Kidney (tissue), 14 donors: Measurements from ENCODE around the gene SCGB1A1. TPM values are rescaled to one million over a fixed set of nuclear protein-coding genes. Genes with fewer than 3 reads are reported as not detected.

ENCODE experiments used
- DNase-seq, 5 donors: peaks; one replicate each; pipeline ENCODE4 v3.0.0-alpha.2; 2013 to 2020
- FAIRE-seq: peaks from 2 replicates; lab custom pipeline; 2012; peaks lifted over from hg19 to GRCh38; lab: Jason Lieb, UNC
- H3K27ac ChIP-seq, 2 donors: one replicate each; pipeline ENCODE4 v1.7.0; 2013; ENCODE audit warnings: low read depth in 2 of 2, low read length in 2 of 2, inconsistent platforms in 1 of 2
- H3K27me3 ChIP-seq: one replicate; pipeline ENCODE4 v1.7.1; 2013; ENCODE audit warnings: low read length, inconsistent platforms; ENCODE audit not compliant: control insufficient read depth, insufficient read depth
- H3K36me3 ChIP-seq, 3 donors: one replicate each; pipeline versions ENCODE4 v1.7.0 to v1.7.1; 2013; ENCODE audit warnings: low read length in 3 of 3, control low read depth in 1 of 3, inconsistent platforms in 1 of 3; ENCODE audit not compliant: insufficient read depth in 3 of 3, control insufficient read depth in 2 of 3
- H3K4me1 ChIP-seq, 3 donors: one replicate each; pipeline versions ENCODE4 v1.7.0 to v1.7.1; 2013; ENCODE audit warnings: low read length in 3 of 3, inconsistent platforms in 1 of 3, low read depth in 1 of 3; ENCODE audit not compliant: control insufficient read depth in 2 of 3, insufficient read depth in 2 of 3
- H3K4me3 ChIP-seq, 3 donors: one replicate each; pipeline versions ENCODE4 v1.7.0 to v1.8.1; 2013; ENCODE audit warnings: low read length in 3 of 3, control low read depth in 1 of 3, inconsistent platforms in 1 of 3
- H3K9ac ChIP-seq, 3 donors: one replicate each; pipeline versions ENCODE4 v1.7.0 to v1.7.1; 2013; ENCODE audit warnings: low read length in 3 of 3, control low read depth in 1 of 3, inconsistent platforms in 1 of 3
- H3K9me3 ChIP-seq, 3 donors: one replicate each; pipeline versions ENCODE4 v1.7.0 to v1.7.1; 2013; ENCODE audit warnings: low read length in 3 of 3, control low read depth in 1 of 3, inconsistent platforms in 1 of 3; ENCODE audit not compliant: control insufficient read depth in 2 of 3, insufficient read depth in 1 of 3
- intact Hi-C: fragments of 100-400 bp; cut with DNase I; formaldehyde crosslinking; loops from one replicate; pipeline ENCODE4 v1.11.1; 2022
- polyA plus RNA-seq: library from polyadenylated mRNA; stranded (reverse); fragments of 350-450 nt; fragmentation: Illumina TruSeq; extraction: RNeasy Lipid Tissue Mini Kit (QIAGEN cat#74804); gene quantifications from one replicate; pipeline ENCODE4 v1.2.3, GENCODE V29; 2014; ENCODE audit warnings: low read depth, low replicate concordance; ENCODE audit not compliant: insufficient read depth
- total RNA-seq: library from RNA; stranded (reverse); fragmentation: NEBNext Ultra II Directional; extraction: Animal tissue kit (Norgen Biotek cat#: 25700); gene quantifications from one replicate; pipeline ENCODE4 v1.2.1, GENCODE V29; 2021
- TF ChIP-seq, protein P1 (sequence below): IDR thresholded peaks from 3 replicates; pipeline ENCODE4 v1.5.1; 2012; ENCODE audit warnings: mild to moderate bottlenecking, moderate library complexity, borderline replicate concordance; ENCODE audit not compliant: insufficient read depth; ENCODE audit errors: extremely low read depth
- donor health status: control.
- donor health status: control.
- donor health status: control.
- donor health status: control.
- donor health status: control.
- donor health status: DM: yes; HTN: yes; CAD: no.
- donor health status: Normal renal cell carcinoma (clear cell type).

SCGB1A1 gene
- total and polyA plus RNA-seq, 2 donors from 2014 or later, result not detected

GRCh38 chr11:62428871-62429560, 10.2 kb downstream of the SCGB1A1 start:
- no peak overlapping the region for H3K9ac ChIP-seq
- H3K27me3 ChIP-seq, result no peaks in the 10 kb centered on the region
- DNase-seq (no peak), FAIRE-seq (no peak)
- intact Hi-C loops, result loop anchor here (10.0 kb wide), 1 partner anchor 116 kb away; the partner anchor contains the start of gene AHNAK
- no peaks in the 10 kb centered on the region for H3K9me3 ChIP-seq
- no peak overlapping the region for H3K4me3 ChIP-seq
- H3K4me1 ChIP-seq, result peaks cover 5 to 10% (median 9%) of the 10 kb centered on the region in 3 donors
- no peak overlapping the region for H3K27ac ChIP-seq
- H3K36me3 ChIP-seq, result no peaks in the 10 kb centered on the region
- TF ChIP-seq, protein P1, sequence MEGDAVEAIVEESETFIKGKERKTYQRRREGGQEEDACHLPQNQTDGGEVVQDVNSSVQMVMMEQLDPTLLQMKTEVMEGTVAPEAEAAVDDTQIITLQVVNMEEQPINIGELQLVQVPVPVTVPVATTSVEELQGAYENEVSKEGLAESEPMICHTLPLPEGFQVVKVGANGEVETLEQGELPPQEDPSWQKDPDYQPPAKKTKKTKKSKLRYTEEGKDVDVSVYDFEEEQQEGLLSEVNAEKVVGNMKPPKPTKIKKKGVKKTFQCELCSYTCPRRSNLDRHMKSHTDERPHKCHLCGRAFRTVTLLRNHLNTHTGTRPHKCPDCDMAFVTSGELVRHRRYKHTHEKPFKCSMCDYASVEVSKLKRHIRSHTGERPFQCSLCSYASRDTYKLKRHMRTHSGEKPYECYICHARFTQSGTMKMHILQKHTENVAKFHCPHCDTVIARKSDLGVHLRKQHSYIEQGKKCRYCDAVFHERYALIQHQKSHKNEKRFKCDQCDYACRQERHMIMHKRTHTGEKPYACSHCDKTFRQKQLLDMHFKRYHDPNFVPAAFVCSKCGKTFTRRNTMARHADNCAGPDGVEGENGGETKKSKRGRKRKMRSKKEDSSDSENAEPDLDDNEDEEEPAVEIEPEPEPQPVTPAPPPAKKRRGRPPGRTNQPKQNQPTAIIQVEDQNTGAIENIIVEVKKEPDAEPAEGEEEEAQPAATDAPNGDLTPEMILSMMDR, result no peak

GRCh38 chr11:62430425-62430824, 11.6 kb downstream of the SCGB1A1 start:
- Histone ChIP-seq H3K27me3 (no peaks in the 10 kb centered on the region), H3K4me3 (no peak overlapping the region), H3K27ac (no peak overlapping the region), H3K9ac (no peak overlapping the region), H3K9me3 (no peaks in the 10 kb centered on the region), H3K4me1 (peaks cover 5 to 13% (median 12%) of the 10 kb centered on the region in 3 donors), H3K36me3 (no peaks in the 10 kb centered on the region)
- TF ChIP-seq, protein P1, result no peak
- intact Hi-C loops, result no loop called here
- no peak for FAIRE-seq
- DNase-seq, result no peak

GRCh38 chr11:62431171-62431901, 12.5 kb downstream of the SCGB1A1 start:
- Histone ChIP-seq H3K4me1 (peaks cover 5 to 13% (median 12%) of the 10 kb centered on the region in 3 donors), H3K27me3 (no peaks in the 10 kb centered on the region), H3K4me3 (no peak overlapping the region), H3K36me3 (no peaks in the 10 kb centered on the region), H3K9ac (no peak overlapping the region), H3K9me3 (no peaks in the 10 kb centered on the region), H3K27ac (no peak overlapping the region)
- TF ChIP-seq, protein P1, result no peak
- DNase-seq (no peak), FAIRE-seq (no peak)
- intact Hi-C loops, result no loop called here
